GM21529 (cell line): ENCODE results near the gene FBXO34.
"Not testable (repeated sequence)": the region's sequence is repeated elsewhere in the genome, so short reads cannot be mapped to it uniquely, and the experiment has no call there.

Experiments
- ATAC-seq: cut with Tn5 transposase; IDR thresholded peaks from one replicate; pipeline ENCODE4 v1.9.1; 2021; ENCODE audit not compliant: unreplicated experiment

FBXO34 gene

GRCh38 chr14:55306938-55307589, 35.8 kb downstream of the FBXO34 start:
- no peak for ATAC-seq

DNA sequence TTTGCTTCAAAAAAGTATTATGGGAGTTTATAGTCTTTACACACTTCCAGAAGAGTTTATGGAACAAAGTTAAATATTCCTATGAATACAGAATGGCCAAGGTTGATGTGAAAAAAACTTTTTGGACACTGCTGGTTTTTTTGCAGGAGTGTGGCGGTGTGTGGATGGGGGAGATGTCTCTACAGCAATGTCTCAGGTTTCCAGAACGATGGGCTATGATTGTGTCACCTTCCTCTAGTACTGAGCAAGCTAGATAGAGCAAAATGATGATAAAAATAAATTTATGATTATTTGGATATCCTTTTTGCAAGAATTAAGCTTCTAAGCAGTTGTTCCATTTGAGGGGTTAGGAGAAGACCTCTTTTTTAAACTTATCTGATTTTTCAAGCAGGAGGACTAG, 37.9 kb downstream of the FBXO34 start:
- ATAC-seq: no peak

- ATAC-seq: no peak
Measured at GRCh38 chr14:55309761-55310365, 38.6 kb downstream of the FBXO34 start.

GRCh38 chr14:55312379-55313030, 41.3 kb downstream of the FBXO34 start:
- not testable (repeated sequence) for ATAC-seq

DNA sequence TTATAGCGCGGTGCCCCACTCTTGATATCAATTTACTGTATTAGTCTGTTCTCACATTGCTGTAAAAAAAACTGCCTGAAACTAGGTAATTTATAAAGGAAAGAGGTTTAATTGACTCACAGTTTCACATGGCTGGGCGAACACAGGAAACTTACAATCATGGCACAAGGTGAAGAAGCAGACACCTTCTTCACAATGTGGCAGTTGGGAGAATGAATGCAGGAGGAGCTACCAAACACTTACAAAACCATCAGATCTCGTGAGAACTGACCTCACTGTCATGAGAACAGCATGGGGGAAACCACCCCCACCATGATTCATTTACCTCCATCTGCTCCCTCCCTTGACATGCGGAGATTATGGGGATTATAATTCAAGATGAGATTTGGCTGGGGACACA, 42.3 kb downstream of the FBXO34 start:
- no peak for ATAC-seq

GRCh38 chr14:55314449-55314848, 43.2 kb downstream of the FBXO34 start:
- no peak for ATAC-seq

GRCh38 chr14:55316564-55316963, 45.3 kb downstream of the FBXO34 start:
- ATAC-seq: no peak

GRCh38 chr14:55317542-55318306, 46.5 kb downstream of the FBXO34 start:
- no peak for ATAC-seq

- no peak for ATAC-seq
Measured at GRCh38 chr14:55318694-55319093, 47.5 kb downstream of the FBXO34 start.

DNA sequence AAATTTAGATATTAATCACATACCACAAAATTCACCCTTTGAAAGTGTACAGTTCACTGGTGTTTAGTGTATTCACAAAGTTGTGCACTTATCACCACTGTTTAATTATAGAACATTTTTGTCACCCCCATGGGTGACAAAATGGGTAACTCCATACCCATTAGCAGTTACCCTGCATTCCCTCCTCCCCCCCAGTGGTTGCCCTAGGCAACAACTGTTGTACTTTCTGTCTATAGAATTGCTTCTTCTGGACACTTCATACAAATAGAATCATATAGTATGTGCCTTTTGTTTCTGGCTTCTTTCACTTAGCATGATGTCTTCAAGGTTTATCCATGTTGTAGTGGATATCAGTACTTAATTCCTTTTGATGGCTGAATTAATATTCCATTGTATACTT, 52.7 kb downstream of the FBXO34 start:
- no peak for ATAC-seq

DNA sequence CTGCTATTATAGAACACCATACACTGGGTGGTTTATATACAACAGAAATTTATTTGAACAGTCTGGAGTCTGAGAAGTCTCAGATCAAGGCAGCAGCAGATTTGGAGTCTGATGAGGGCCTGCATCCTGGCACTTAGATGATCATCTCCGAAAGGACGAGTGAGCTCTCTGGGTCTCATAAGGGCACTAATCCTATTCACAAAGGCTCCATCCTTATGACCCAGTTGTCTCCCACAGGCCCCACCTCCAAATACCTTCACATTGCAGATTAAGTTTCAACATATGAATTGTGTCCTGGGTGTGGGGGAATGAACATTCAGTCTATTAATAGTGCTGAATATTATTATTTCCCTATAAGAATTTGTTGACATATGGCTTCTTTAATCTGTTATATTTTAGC, 53.6 kb downstream of the FBXO34 start:
- ATAC-seq: no peak

GRCh38 chr14:55327179-55327578, 56.0 kb downstream of the FBXO34 start:
- peak; percentile 87 for ATAC-seq

DNA sequence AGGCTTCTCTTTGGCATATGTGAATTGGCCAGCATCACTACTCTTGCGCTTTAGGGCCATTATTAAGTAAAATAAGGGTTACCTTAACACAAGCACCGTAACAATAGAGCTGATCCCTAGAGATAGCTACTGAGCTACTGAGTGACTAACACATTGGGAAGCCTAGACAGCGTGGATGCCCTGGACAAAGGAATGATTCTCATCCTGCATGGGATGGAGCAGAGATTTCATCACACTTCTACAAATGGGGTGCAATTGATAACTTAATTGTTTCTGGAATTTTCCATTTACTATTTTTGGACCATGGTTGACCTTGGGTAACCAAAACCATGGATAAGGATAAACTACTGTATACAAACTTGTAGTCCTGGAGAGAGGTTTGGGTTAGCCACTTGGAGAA, 57.1 kb downstream of the FBXO34 start:
- no peak for ATAC-seq

DNA sequence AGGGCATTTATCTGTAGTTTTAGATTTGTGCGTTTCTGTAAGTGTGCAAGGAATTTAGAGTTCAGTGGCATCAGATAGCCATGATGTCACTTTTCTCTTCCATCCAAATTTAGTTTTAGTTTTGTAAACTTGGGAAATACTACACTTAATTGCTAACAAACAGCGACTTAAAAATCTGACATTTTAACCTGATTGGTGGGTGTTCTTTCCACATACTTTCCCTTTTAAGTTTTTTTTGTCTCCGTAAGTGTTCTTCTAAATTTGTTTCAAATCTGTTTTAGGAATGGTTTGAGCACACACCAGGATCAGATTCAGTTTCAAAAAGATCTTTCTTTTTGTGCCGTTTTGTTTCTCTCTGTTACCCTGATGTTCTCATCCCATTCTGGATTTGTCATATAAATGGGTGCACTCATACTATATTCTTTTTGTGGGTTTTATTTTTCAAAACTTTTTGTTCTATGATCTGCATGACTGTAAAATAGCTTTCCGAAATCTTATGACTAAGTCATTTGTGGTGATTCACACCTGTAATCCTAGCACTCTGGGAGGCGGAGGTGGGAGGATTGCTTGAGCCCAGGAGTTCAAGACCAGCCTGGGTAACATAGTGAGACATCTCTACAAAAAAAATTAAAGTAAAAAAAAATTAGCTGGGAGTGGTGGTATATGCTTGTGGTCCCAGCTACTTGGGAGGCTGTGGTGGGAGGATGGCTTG, 58.9 kb downstream of the FBXO34 start:
- ATAC-seq: no peak

- peak; percentile 56 for ATAC-seq
Measured at GRCh38 chr14:55332654-55333570, 61.7 kb downstream of the FBXO34 start.

DNA sequence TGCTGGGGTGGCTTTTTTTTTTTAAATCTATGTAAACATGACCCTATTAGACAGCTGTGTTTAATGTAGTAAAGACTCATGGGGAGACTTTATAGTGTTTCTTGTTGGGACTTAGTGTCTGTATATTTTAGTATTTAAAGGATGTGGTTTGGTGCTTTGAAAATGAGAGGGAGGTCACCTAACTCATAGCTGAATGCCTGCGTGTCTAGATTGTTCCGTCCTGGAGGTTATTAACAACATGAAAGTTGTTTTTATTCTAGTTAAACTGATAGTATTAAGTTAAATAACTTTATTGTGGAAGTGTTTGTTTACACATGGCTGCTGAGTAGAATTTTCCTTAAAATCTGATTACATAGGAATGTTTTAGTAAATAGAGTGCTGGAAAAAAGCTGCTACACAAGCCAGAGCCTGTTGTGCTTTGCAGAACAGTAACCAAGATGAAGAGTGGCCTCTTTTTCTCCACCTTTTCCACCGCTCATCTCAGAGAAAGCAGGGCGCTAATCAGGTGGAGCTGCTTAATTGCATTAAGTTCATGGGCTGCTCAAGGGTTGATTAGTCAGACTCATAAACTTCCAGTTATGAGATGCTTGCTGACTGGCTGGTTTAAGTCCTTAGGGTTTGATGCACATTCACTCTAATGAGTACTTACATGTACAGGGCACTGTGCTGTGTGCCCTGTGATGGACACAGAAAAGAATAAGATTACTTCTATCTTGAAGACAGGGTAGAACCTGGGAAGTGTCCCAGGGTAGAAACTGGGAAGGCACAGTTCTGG, 62.7 kb downstream of the FBXO34 start:
- peak; percentile 44 for ATAC-seq

- ATAC-seq: no peak
Measured at GRCh38 chr14:55336162-55336561, 64.9 kb downstream of the FBXO34 start.

DNA sequence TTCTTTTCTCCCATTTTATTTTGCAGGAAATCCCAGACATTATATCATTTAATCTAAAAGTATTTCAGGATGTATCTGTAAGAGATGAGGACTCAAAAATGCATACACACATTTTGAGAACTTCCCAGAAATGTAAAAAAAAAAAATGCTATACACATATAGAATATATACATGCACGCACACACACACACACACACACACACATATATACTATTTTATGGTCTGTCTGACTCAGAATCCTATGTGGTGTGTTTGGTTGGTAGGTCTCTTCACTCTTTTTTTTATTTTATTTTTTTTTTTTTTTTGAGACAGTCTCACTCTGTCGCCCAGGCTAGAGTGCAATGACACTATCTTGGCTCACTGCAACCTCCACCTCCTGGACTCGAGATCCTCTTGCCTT, 65.5 kb downstream of the FBXO34 start:
- no peak for ATAC-seq

DNA sequence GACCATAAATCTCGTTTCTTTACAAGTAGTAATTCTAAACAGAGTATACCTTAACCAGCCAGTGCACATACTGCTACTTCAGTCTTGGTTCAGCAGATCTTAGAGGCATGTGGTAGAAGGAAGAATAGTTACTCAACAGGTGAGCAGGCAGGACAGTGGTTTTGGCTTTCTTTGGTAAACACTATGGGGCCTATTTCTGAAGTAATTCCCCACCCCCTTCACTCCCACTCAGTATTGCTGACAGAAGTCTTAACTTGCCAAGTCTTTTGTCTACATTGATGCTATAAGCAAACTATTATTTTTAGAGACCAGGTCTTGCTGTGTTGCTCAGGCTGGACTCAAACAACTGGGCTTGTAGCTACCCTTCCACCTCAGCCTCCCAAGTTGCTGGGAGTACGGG, 68.5 kb downstream of the FBXO34 start:
- peak; percentile 84 for ATAC-seq
